H1 (cell line): ENCODE results near the gene TMEM272. TPM values are rescaled to one million over a fixed set of nuclear protein-coding genes. Genes with fewer than 3 reads are reported as not detected.

Source experiments
- CTCF ChIA-PET: fragments of 300-600 bp; sonication (Branson Sonifier 250); formaldehyde crosslinking; loops from one replicate; lab custom pipeline; 2021; ENCODE audit not compliant: partially characterized antibody; lab: Charles Lee
- POLR2A ChIA-PET: fragments of 300-600 bp; sonication (Branson Sonifier 250); formaldehyde crosslinking; loops from one replicate; lab custom pipeline; 2021; ENCODE audit warnings: inconsistent platforms; ENCODE audit not compliant: partially characterized antibody; lab: Charles Lee
- DNase-seq, 2 experiments: peaks; one replicate each; pipeline versions ENCODE4 v3.0.0 to v3.0.0-alpha.2; 2010 to 2022; ENCODE audit warnings: low spot score in 2 of 2, low read depth in 1 of 2, mixed read lengths in 1 of 2
- FAIRE-seq: peaks from 2 replicates; lab custom pipeline; 2011; peaks lifted over from hg19 to GRCh38; lab: Jason Lieb, UNC
- H2AFZ ChIP-seq: 2 replicates; pipeline ENCODE4 v1.8.1; 2012; ENCODE audit warnings: low read length, inconsistent platforms
- H2AK5ac ChIP-seq: 2 replicates; pipeline ENCODE4 v1.6.1; 2013; ENCODE audit warnings: low read depth, low read length
- H2BK120ac ChIP-seq: replicated peaks from 2 replicates; pipeline ENCODE3; 2013; ENCODE audit warnings: low read depth, low read length, inconsistent platforms
- H2BK12ac ChIP-seq: 2 replicates; pipeline ENCODE4 v1.6.1; 2013; ENCODE audit warnings: low read depth, low read length
- H2BK15ac ChIP-seq: 2 replicates; pipeline ENCODE4 v1.6.1; 2013; ENCODE audit warnings: low read length
- H2BK20ac ChIP-seq: 2 replicates; pipeline ENCODE4 v1.6.1; 2013; ENCODE audit warnings: low read length
- H2BK5ac ChIP-seq: 2 replicates; pipeline ENCODE4 v1.6.1; 2013; ENCODE audit warnings: low read depth, low read length
- H3K14ac ChIP-seq: 2 replicates; pipeline ENCODE4 v1.6.1; 2013; ENCODE audit warnings: inconsistent platforms; ENCODE audit not compliant: insufficient read length
- H3K18ac ChIP-seq: 2 replicates; pipeline ENCODE4 v1.6.1; 2013; ENCODE audit warnings: low read length; ENCODE audit errors: extremely low read depth
- H3K23ac ChIP-seq: 2 replicates; pipeline ENCODE4 v1.6.1; 2013; ENCODE audit warnings: inconsistent platforms; ENCODE audit not compliant: insufficient read length
- H3K23me2 ChIP-seq: 2 replicates; pipeline ENCODE4 v1.6.1; 2013; ENCODE audit warnings: low read depth, low read length
- H3K27ac ChIP-seq: 2 replicates; pipeline ENCODE4 v1.6.1; 2011; ENCODE audit warnings: low read depth, low read length, inconsistent platforms
- H3K27me3 ChIP-seq, 4 experiments: replicated peaks in 1 of 4; 1 replicate in 1 of 4; 2 replicates in 3 of 4; pipeline versions ENCODE4 v1.6.1 to v1.8.1; 2011 to 2013; ENCODE audit warnings: low read length in 3 of 4, mild to moderate bottlenecking in 3 of 4, inconsistent platforms in 2 of 4, mixed read lengths in 2 of 4, moderate library complexity in 1 of 4; ENCODE audit not compliant: control insufficient read depth in 3 of 4, insufficient read depth in 3 of 4; ENCODE audit errors: extremely low read depth in 1 of 4
- H3K36me3 ChIP-seq, 4 experiments: 2 replicates each; pipeline versions ENCODE4 v1.6.1 to v1.8.1; 2011 to 2013; ENCODE audit warnings: mild to moderate bottlenecking in 4 of 4, low read length in 3 of 4, moderate library complexity in 2 of 4, control low read depth in 1 of 4, inconsistent platforms in 1 of 4; ENCODE audit not compliant: insufficient read depth in 4 of 4, control insufficient read depth in 2 of 4
- H3K4ac ChIP-seq: replicated peaks from 2 replicates; pipeline ENCODE3; 2013; ENCODE audit warnings: low read length, low read depth, mixed read lengths, inconsistent platforms; ENCODE audit not compliant: insufficient read length
- H3K4me1 ChIP-seq, 4 experiments: replicated peaks in 1 of 4; 1 replicate in 1 of 4; 2 replicates in 3 of 4; pipeline versions ENCODE4 v1.6.1 to v1.8.1; 2011 to 2013; ENCODE audit warnings: low read length in 3 of 4, inconsistent platforms in 2 of 4, mixed read lengths in 1 of 4; ENCODE audit not compliant: insufficient read depth in 4 of 4, control insufficient read depth in 3 of 4
- H3K4me2 ChIP-seq, 2 experiments: 2 replicates each; pipeline versions ENCODE4 v1.6.1 to v1.8.1; 2011 to 2013; ENCODE audit warnings: low read depth in 2 of 2, low read length in 2 of 2, control low read depth in 1 of 2, inconsistent platforms in 1 of 2, mild to moderate bottlenecking in 1 of 2; ENCODE audit not compliant: insufficient read depth in 1 of 2
- H3K4me3 ChIP-seq, 4 experiments: fragments of 200-600, 300-600 bp in 1 of 4; sonication (generic), shearing (Covaris generic), sonication (Bioruptor Twin) in 1 of 4; 2 replicates each; pipeline versions ENCODE4 v1.5.1 to v1.8.1; 2011 to 2016; ENCODE audit warnings: low read length in 4 of 4, low read depth in 3 of 4, control low read depth in 2 of 4, inconsistent platforms in 2 of 4, mild to moderate bottlenecking in 2 of 4, mixed read lengths in 1 of 4, moderate library complexity in 1 of 4; ENCODE audit not compliant: insufficient read depth in 2 of 4; ENCODE audit errors: extremely low read depth in 1 of 4
- H3K56ac ChIP-seq: replicated peaks from 2 replicates; pipeline ENCODE3; 2013; ENCODE audit warnings: low read depth, mild to moderate bottlenecking, mixed read lengths, low read length, inconsistent platforms; ENCODE audit not compliant: insufficient read length
- H3K79me1 ChIP-seq: 2 replicates; pipeline ENCODE4 v1.6.1; 2013; ENCODE audit warnings: low read depth, low read length, control low read depth
- H3K79me2 ChIP-seq, 2 experiments: 2 replicates each; pipeline versions ENCODE4 v1.6.1 to v1.8.1; 2012 to 2013; ENCODE audit warnings: low read length in 2 of 2, mild to moderate bottlenecking in 2 of 2, inconsistent platforms in 1 of 2; ENCODE audit not compliant: insufficient read depth in 2 of 2, control insufficient read depth in 1 of 2
- H3K9ac ChIP-seq, 4 experiments: replicated peaks in 1 of 4; 1 replicate in 1 of 4; 2 replicates in 3 of 4; pipeline versions ENCODE4 v1.6.1 to v1.8.1; 2011 to 2013; ENCODE audit warnings: low read depth in 3 of 4, low read length in 3 of 4, control low read depth in 2 of 4, mild to moderate bottlenecking in 2 of 4, moderate library complexity in 2 of 4, inconsistent platforms in 1 of 4; ENCODE audit errors: extremely low read depth in 1 of 4
- H3K9me3 ChIP-seq, 2 experiments: 2 replicates each; pipeline versions ENCODE4 v1.6.1 to v1.8.1; 2012 to 2013; ENCODE audit warnings: mild to moderate bottlenecking in 2 of 2, moderate library complexity in 2 of 2, control low read depth in 1 of 2, inconsistent platforms in 1 of 2, low read depth in 1 of 2, low read length in 1 of 2, mixed read lengths in 1 of 2; ENCODE audit not compliant: insufficient read depth in 2 of 2
- H4K20me1 ChIP-seq, 2 experiments: replicated peaks in 1 of 2; 2 replicates each; pipeline versions ENCODE3 to v1.8.1; 2011 to 2013; ENCODE audit warnings: inconsistent platforms in 2 of 2, low read length in 2 of 2, mild to moderate bottlenecking in 1 of 2; ENCODE audit not compliant: insufficient read depth in 2 of 2, control insufficient read depth in 1 of 2
- H4K5ac ChIP-seq: 2 replicates; pipeline ENCODE4 v1.6.1; 2013; ENCODE audit warnings: low read length, low read depth, mixed read lengths, inconsistent platforms; ENCODE audit not compliant: insufficient read length
- H4K8ac ChIP-seq: 2 replicates; pipeline ENCODE4 v1.8.0; 2013; ENCODE audit warnings: mild to moderate bottlenecking, moderate library complexity, low read length, inconsistent platforms; ENCODE audit not compliant: insufficient read depth; ENCODE audit errors: extremely low read depth
- H4K91ac ChIP-seq: replicated peaks from 2 replicates; pipeline ENCODE3; 2013; ENCODE audit warnings: low read length, mixed read lengths, inconsistent platforms; ENCODE audit not compliant: insufficient read length
- ASH2L ChIP-seq: fragments of 200-600, 300-600 bp; sonication (generic); IDR thresholded peaks from one replicate; pipeline ENCODE4 v1.7.1; 2017; ENCODE audit warnings: low read length
- BRCA1 ChIP-seq: IDR thresholded peaks from 2 replicates; pipeline ENCODE4 v1.6.1; 2012; ENCODE audit warnings: low read depth, low read length, improper control_type of control experiment
- EZH2 ChIP-seq: fragments of 200-600 bp; sonication (generic); IDR thresholded peaks from 2 replicates; pipeline ENCODE4 v1.7.1; 2012; ENCODE audit warnings: low read depth, mild to moderate bottlenecking, moderate library complexity, low read length, inconsistent platforms; ENCODE audit not compliant: severe bottlenecking
- GTF2F1 ChIP-seq: IDR thresholded peaks from 2 replicates; pipeline ENCODE4 v1.6.1; 2012; ENCODE audit warnings: low read depth, low read length, improper control_type of control experiment, borderline replicate concordance
- HDAC2 ChIP-seq, 2 experiments: fragments of 300-600 bp in 1 of 2; sonication (generic) in 1 of 2; IDR thresholded peaks; 2 replicates each; pipeline ENCODE4 v1.6.1; 2011 to 2012; ENCODE audit warnings: low read depth in 2 of 2, low read length in 2 of 2, mild to moderate bottlenecking in 2 of 2, moderate library complexity in 2 of 2, borderline replicate concordance in 1 of 2, inconsistent platforms in 1 of 2
- KDM4A ChIP-seq: IDR thresholded peaks from one replicate; pipeline ENCODE4 v1.7.1; 2012; ENCODE audit warnings: low read depth, mild to moderate bottlenecking, moderate library complexity, low read length, inconsistent platforms; ENCODE audit not compliant: severe bottlenecking
- NRF1 ChIP-seq: IDR thresholded peaks from 2 replicates; pipeline ENCODE4 v1.6.1; 2011; ENCODE audit warnings: mild to moderate bottlenecking, low read depth, low read length, improper control_type of control experiment
- RFX5 ChIP-seq: IDR thresholded peaks from 2 replicates; pipeline ENCODE4 v1.6.1; 2011; ENCODE audit warnings: low read depth, low read length, improper control_type of control experiment, borderline replicate concordance
- RNF2 ChIP-seq: fragments of 200-900, 300-1000 bp; sonication (generic); IDR thresholded peaks from 2 replicates; pipeline ENCODE4 v1.7.1; 2016; ENCODE audit warnings: borderline replicate concordance, low read depth, mild to moderate bottlenecking, antibody characterized with exemption, low read length; ENCODE audit not compliant: poor library complexity, severe bottlenecking; ENCODE audit errors: missing control alignments
- SP2 ChIP-seq: IDR thresholded peaks from 2 replicates; pipeline ENCODE4 v1.6.1; 2012; ENCODE audit warnings: mild to moderate bottlenecking, low read length, inconsistent platforms
- YY1 ChIP-seq: IDR thresholded peaks from 2 replicates; pipeline ENCODE4 v1.6.1; 2011; ENCODE audit warnings: low read depth, mild to moderate bottlenecking, low read length
- WGBS, 2 experiments: shearing (Covaris generic) in 1 of 2; methylation state at CpG; one replicate each; pipeline versions ENCODE4 v1.1.6 to v1.1.7; 2013 to 2015; ENCODE audit warnings: low lambda C conversion rate in 2 of 2, mixed read lengths in 2 of 2, inconsistent platforms in 1 of 2, low coverage in 1 of 2, missing lambda C conversion rate in 1 of 2; ENCODE audit not compliant: insufficient replicate concordance in 2 of 2, insufficient coverage in 1 of 2, insufficient read length in 1 of 2; ENCODE audit errors: extremely low coverage in 1 of 2, missing lambda C conversion rate in 1 of 2; 5-methylcytosine and 5-hydroxymethylcytosine counted together
- polyA plus RNA-seq, 7 experiments: library from polyadenylated mRNA; depleted of rRNA in 3 of 7; stranded (reverse) in 5 of 7; unstranded in 2 of 7; fragments of >200 nt in 5 of 7; fragments of 200-250 nt in 2 of 7; gene quantifications; 1 replicate in 5 of 7; 2 replicates in 1 of 7; 4 replicates in 1 of 7; pipeline versions ENCODE4 v1.2.1 to v1.2.3, GENCODE V29; 2011 to 2013; ENCODE audit warnings: missing spikeins in 2 of 7, mixed read lengths in 2 of 7
- total RNA-seq: library from RNA; stranded (reverse); fragmentation: NEBNext Ultra II Directional; extraction: Animal tissue kit (Norgen Biotek cat#: 25700); gene quantifications from 2 replicates; pipeline ENCODE4 v1.2.1, GENCODE V29; 2021
- TF ChIP-seq, protein P1 (sequence below): IDR thresholded peaks from 2 replicates; pipeline ENCODE4 v1.6.1; 2012; ENCODE audit warnings: low read length, inconsistent platforms

The TMEM272 gene
- total and polyA plus RNA-seq, 2 of the 8 experiments (the other 6 are each of a cell fraction or from before 2014, with no cell fraction given) = 0.05 TPM; not detected in 1

DNA sequence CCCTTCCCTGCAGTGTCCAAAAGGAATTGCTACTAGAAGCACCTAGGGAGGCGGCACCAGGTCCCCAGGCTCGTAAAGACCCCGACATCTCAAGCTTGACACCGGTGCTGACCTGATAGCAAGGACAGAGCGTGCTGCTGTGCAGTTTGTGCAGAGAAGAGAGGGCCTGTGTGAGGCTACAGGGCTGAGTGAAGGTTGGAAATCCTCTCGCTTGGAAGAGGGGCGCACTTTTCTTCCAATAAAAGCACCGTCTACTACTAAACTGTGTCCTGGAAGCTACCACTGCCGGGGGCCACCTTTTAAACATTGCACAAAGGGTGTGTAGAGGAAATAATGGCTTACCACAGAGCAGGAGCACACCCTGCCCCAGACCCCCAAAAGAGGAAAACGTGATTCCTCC, 11.0 kb downstream of the TMEM272 start:
- H3K27ac ChIP-seq = no peak overlapping the region
- no peaks in the 10 kb centered on the region for H3K79me2 ChIP-seq
- no peak overlapping the region for H3K4me2 ChIP-seq
- no peak overlapping the region for H3K18ac ChIP-seq
- H2BK20ac ChIP-seq = no peak overlapping the region
- H4K20me1 ChIP-seq = no peaks in the 10 kb centered on the region
- H2AK5ac ChIP-seq = no peak overlapping the region
- no peaks in the 10 kb centered on the region; a peak in 1 of 7 replicates for H3K4me1 ChIP-seq
- FAIRE-seq (no peak), DNase-seq (no peak)
- no peak overlapping the region for H2BK15ac ChIP-seq
- H3K9me3 ChIP-seq = no peaks in the 10 kb centered on the region
- H3K27me3 ChIP-seq = no peaks in the 10 kb centered on the region
- H3K23me2 ChIP-seq = no peaks in the 10 kb centered on the region
- no peak overlapping the region for H3K23ac ChIP-seq
- WGBS, 2 experiments = 92% methylated on average over 10 of the region's 10 CpGs; no CpG with 5 or more reads in 1 of the 2 experiments
- no peak overlapping the region for H3K14ac ChIP-seq
- H2BK12ac ChIP-seq = no peak overlapping the region
- H2AFZ ChIP-seq = no peak overlapping the region
- no peaks in the 10 kb centered on the region for H3K79me1 ChIP-seq
- H3K56ac ChIP-seq = no peak overlapping the region
- H2BK120ac ChIP-seq = no peak overlapping the region
- H3K4me3 ChIP-seq = no peak overlapping the region
- POLR2A ChIA-PET = interaction anchor here (1.1 kb wide), 1 partner anchor 9 kb away, joined by 4 read pairs; no protein-coding TSS in a partner anchor
- H4K5ac ChIP-seq = no peak overlapping the region
- no peak overlapping the region for H4K91ac ChIP-seq
- no peak overlapping the region for H3K9ac ChIP-seq
- no peaks in the 10 kb centered on the region; a peak in 1 of 8 replicates for H3K36me3 ChIP-seq
- CTCF ChIA-PET = interaction anchor here (1.0 to 8.8 kb wide), 9 partner anchors 8 to 166 kb away, joined by 3 to 105 read pairs (median 12); partner anchors contain the start of gene TMEM272
- no peak overlapping the region for H3K4ac ChIP-seq
- H4K8ac ChIP-seq = no peak overlapping the region
- no peak overlapping the region for H2BK5ac ChIP-seq
- TF ChIP-seq RFX5 (no peak), GTF2F1 (no peak), HDAC2 (IDR thresholded peaks at IDR 0.05; ENCODE audit: borderline replicate concordance in 1 of 2, low read depth in 2 of 2, low read length in 2 of 2) (no peak), EZH2 (no peak), YY1 (no peak), RNF2 (no peak), BRCA1 (no peak), NRF1 (no peak), KDM4A (no peak), SP2 (no peak), ASH2L (no peak)
- TF ChIP-seq, protein P1, sequence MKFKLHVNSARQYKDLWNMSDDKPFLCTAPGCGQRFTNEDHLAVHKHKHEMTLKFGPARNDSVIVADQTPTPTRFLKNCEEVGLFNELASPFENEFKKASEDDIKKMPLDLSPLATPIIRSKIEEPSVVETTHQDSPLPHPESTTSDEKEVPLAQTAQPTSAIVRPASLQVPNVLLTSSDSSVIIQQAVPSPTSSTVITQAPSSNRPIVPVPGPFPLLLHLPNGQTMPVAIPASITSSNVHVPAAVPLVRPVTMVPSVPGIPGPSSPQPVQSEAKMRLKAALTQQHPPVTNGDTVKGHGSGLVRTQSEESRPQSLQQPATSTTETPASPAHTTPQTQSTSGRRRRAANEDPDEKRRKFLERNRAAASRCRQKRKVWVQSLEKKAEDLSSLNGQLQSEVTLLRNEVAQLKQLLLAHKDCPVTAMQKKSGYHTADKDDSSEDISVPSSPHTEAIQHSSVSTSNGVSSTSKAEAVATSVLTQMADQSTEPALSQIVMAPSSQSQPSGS = no peak
